ENCODE results near the gene OTUD5. TPM values are rescaled to one million over a fixed set of nuclear protein-coding genes. Genes with fewer than 3 reads are reported as not detected.

OTUD5 gene
- total and polyA plus RNA-seq, 2 of the 13 experiments (the other 11 are each of a cell fraction or from before 2014, with no cell fraction given) = 18.4 to 42.2 TPM

GRCh38 chrX:48956728-48957414 is 536 bp downstream of the OTUD5 start (continued):
- TF ChIP-seq ZFP1 (CRISPR knock-in tag; IDR thresholded peaks at IDR 0.05) = no peak
- peak; percentile 61 for TF ChIP-seq AGO2 (optimal IDR thresholded peaks at IDR 0.05; ENCODE audit: low read depth, low read length)
- no peak for TF ChIP-seq KLF13 (CRISPR knock-in tag; IDR thresholded peaks at IDR 0.05)
- no peak for TF ChIP-seq FOXK2 (IDR thresholded peaks at IDR 0.05)
- no peak for TF ChIP-seq GABPB1 (CRISPR knock-in tag; IDR thresholded peaks at IDR 0.05)
- peak; percentile 36 for TF ChIP-seq RBFOX2 (IDR thresholded peaks at IDR 0.05; ENCODE audit: low read depth, low read length)
- no peak for TF ChIP-seq REST (IDR thresholded peaks at IDR 0.05; ENCODE audit: borderline replicate concordance in 1 of 2, low read depth in 1 of 2, low read length in 2 of 2)
- TF ChIP-seq PATZ1 (CRISPR knock-in tag; IDR thresholded peaks at IDR 0.05) = no peak
- no peak for TF ChIP-seq ESRRA (CRISPR knock-in tag; IDR thresholded peaks at IDR 0.05; ENCODE audit: low read depth)
- no peak for TF ChIP-seq STAT5B (CRISPR knock-in tag; IDR thresholded peaks at IDR 0.05)
- no peak for TF ChIP-seq ZNF160 (CRISPR knock-in tag; IDR thresholded peaks at IDR 0.05)
- TF ChIP-seq ZNF577 (CRISPR knock-in tag; IDR thresholded peaks at IDR 0.05; ENCODE audit: borderline replicate concordance, low read depth) = no peak
- 0 out of 2 replicates have a peak, but pooled peaks have one; percentile 8 for TF ChIP-seq ZNF768 (CRISPR knock-in tag; IDR thresholded peaks at IDR 0.05)
